H1 (cell line): ENCODE results near the gene COX7A2.

Source experiments
- CTCF ChIP-seq, 3 experiments: IDR thresholded peaks; 1 replicate in 2 of 3; 2 replicates in 1 of 3; pipeline versions ENCODE4 v1.5.1 to v1.6.1; 2011; ENCODE audit warnings: low read length in 3 of 3, mild to moderate bottlenecking in 3 of 3, inconsistent platforms in 2 of 3, low read depth in 1 of 3, moderate library complexity in 1 of 3; ENCODE audit not compliant: insufficient read depth in 1 of 3; ENCODE audit errors: control extremely low read depth in 1 of 3
- EZH2 ChIP-seq: fragments of 200-600 bp; sonication (generic); IDR thresholded peaks from 2 replicates; pipeline ENCODE4 v1.7.1; 2012; ENCODE audit warnings: low read depth, mild to moderate bottlenecking, moderate library complexity, low read length, inconsistent platforms; ENCODE audit not compliant: severe bottlenecking
- POLR2A ChIP-seq, 2 experiments: IDR thresholded peaks; 1 replicate in 1 of 2; 2 replicates in 1 of 2; pipeline ENCODE4 v1.6.1; 2011; ENCODE audit warnings: low read depth in 2 of 2, low read length in 2 of 2, mild to moderate bottlenecking in 2 of 2; ENCODE audit errors: control extremely low read depth in 1 of 2
- POLR2AphosphoS5 ChIP-seq: IDR thresholded peaks from 2 replicates; pipeline ENCODE4 v1.6.1; 2011; ENCODE audit warnings: low read depth, low read length
- RAD21 ChIP-seq, 2 experiments: IDR thresholded peaks in 1 of 2; conservative IDR thresholded peaks in 1 of 2; 2 replicates each; pipeline ENCODE4 v1.6.1; 2011; ENCODE audit warnings: low read depth in 2 of 2, low read length in 2 of 2, improper control_type of control experiment in 1 of 2, inconsistent platforms in 1 of 2, mild to moderate bottlenecking in 1 of 2, moderate library complexity in 1 of 2
- RFX5 ChIP-seq: IDR thresholded peaks from 2 replicates; pipeline ENCODE4 v1.6.1; 2011; ENCODE audit warnings: low read depth, low read length, improper control_type of control experiment, borderline replicate concordance

DNA sequence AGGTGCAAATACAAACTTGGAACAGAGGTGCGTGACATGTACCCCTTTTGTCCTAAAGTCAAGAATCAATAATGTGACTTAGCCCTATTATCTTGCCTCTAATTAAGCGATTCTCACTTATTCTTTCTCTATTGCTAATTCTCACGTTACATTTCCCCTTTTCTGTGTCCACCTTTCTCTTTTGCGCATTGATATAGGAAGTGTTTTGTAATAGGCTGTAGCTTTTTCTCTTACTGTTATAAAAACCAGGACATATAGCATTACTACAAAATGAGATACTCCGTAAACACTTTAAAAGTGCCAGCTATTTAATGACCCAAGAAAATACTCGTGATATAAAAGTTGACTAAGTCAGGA, 41.7 kb upstream of the COX7A2 start:
- peak in 1 of 2 experiments; percentile 2; a peak in 1 of 3 replicates for TF ChIP-seq POLR2A (IDR thresholded peaks at IDR 0.05; ENCODE audit: control extremely low read depth in 1 of 2, low read depth in 2 of 2, low read length in 2 of 2)
- TF ChIP-seq CTCF (IDR thresholded peaks at IDR 0.05; ENCODE audit: control extremely low read depth in 1 of 3, insufficient read depth in 1 of 3, low read depth in 1 of 3, low read length in 3 of 3) = no peak
- TF ChIP-seq RFX5 = no peak
- no peak for TF ChIP-seq EZH2
- no peak for TF ChIP-seq POLR2AphosphoS5
- TF ChIP-seq RAD21 (IDR thresholded peaks at IDR 0.05 in 1 of 2, conservative IDR thresholded peaks at IDR 0.05 in 1 of 2; ENCODE audit: low read depth in 2 of 2, low read length in 2 of 2) = no peak
